ENCODE measurements around the gene ALK. TPM values are rescaled to one million over a fixed set of nuclear protein-coding genes. Genes with fewer than 3 reads are reported as not detected.

Gene ALK
- total RNA-seq, 2 donors from 2014 or later = 0.13 to 0.46 TPM

DNA sequence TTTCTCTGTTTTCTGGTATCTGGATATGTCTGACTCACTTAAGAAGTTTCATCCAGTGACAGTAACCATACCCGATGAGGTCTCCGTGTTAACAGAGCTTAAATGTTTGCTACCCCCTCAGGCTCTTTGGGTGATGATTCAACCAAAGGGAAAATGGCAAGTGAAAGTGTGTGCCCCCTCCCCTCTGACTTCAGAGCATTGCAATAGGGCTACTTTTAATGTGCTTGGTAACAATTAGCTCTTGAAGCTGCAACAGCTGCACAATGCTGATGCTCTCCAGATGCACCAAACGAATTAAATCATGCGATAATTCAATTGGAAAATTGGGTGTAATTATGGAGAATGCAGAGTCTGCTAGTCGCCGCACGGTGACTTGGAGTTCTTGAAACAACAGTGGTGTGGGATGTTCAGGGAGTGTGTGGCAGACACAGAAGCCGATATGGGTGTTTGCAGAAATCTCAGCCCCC lies 270.7 kb downstream of the ALK start:
- Histone ChIP-seq H3K4me1 (ENCODE audit: control insufficient read depth, insufficient read depth, low read length) (no peaks in the 10 kb centered on the region), H3K27ac (ENCODE audit: low read depth, low read length) (no peak overlapping the region), H3K36me3 (ENCODE audit: control insufficient read depth, insufficient read depth, low read length) (no peaks in the 10 kb centered on the region), H3K4me3 (ENCODE audit: low read length) (no peak overlapping the region), H3K9me3 (ENCODE audit: control insufficient read depth, low read length) (peaks cover 10% of the 10 kb centered on the region), H3K9ac (ENCODE audit: extremely low read depth, low read length, poor library complexity, severe bottlenecking) (no peak overlapping the region), H3K27me3 (ENCODE audit: control insufficient read depth, insufficient read depth, low read length, poor library complexity, severe bottlenecking) (no peaks in the 10 kb centered on the region)
- TF ChIP-seq CTCF (conservative IDR thresholded peaks at IDR 0.05) = no peak
- H3K4me1 Mint-ChIP-seq = no peaks in the 10 kb centered on the region
- 89 to 90% methylated on average over 8 of the region's 8 CpGs for WGBS, 2 experiments (ENCODE audit: insufficient coverage in 1 of 2, insufficient read length in 1 of 2)
- no peak overlapping the region for H3K27ac Mint-ChIP-seq
- DNase-seq = no peak
- no peaks in the 10 kb centered on the region for H3K36me3 Mint-ChIP-seq (ENCODE audit: low read depth)
- peaks cover 11% of the 10 kb centered on the region for H3K9me3 Mint-ChIP-seq
- H3K4me3 Mint-ChIP-seq = no peak overlapping the region
- peaks cover 3% of the 10 kb centered on the region for H3K27me3 Mint-ChIP-seq (ENCODE audit: insufficient read depth)

GRCh38 chr2:29644949-29645348 lies 276.4 kb downstream of the ALK start:
- Histone ChIP-seq H3K9ac (ENCODE audit: extremely low read depth, low read length, poor library complexity, severe bottlenecking) (no peak overlapping the region), H3K27me3 (ENCODE audit: control insufficient read depth, insufficient read depth, low read length, poor library complexity, severe bottlenecking) (no peaks in the 10 kb centered on the region), H3K4me3 (ENCODE audit: low read length) (no peak overlapping the region), H3K36me3 (ENCODE audit: control insufficient read depth, insufficient read depth, low read length) (no peaks in the 10 kb centered on the region), H3K27ac (ENCODE audit: low read depth, low read length) (no peak overlapping the region), H3K9me3 (ENCODE audit: control insufficient read depth, low read length) (peaks cover 10% of the 10 kb centered on the region), H3K4me1 (ENCODE audit: control insufficient read depth, insufficient read depth, low read length) (no peaks in the 10 kb centered on the region)
- no peaks in the 10 kb centered on the region for H3K36me3 Mint-ChIP-seq (ENCODE audit: low read depth)
- H3K4me3 Mint-ChIP-seq = no peak overlapping the region
- peaks cover 6% of the 10 kb centered on the region for H3K4me1 Mint-ChIP-seq
- peaks cover 11% of the 10 kb centered on the region for H3K9me3 Mint-ChIP-seq
- peaks cover 3% of the 10 kb centered on the region for H3K27me3 Mint-ChIP-seq (ENCODE audit: insufficient read depth)
- peak; percentile 46 for TF ChIP-seq CTCF (conservative IDR thresholded peaks at IDR 0.05)
- WGBS, 2 experiments (ENCODE audit: insufficient coverage in 1 of 2, insufficient read length in 1 of 2) = no CpG with 5 or more reads among the region's 1 CpG
- no peak for DNase-seq
- no peak overlapping the region for H3K27ac Mint-ChIP-seq

DNA sequence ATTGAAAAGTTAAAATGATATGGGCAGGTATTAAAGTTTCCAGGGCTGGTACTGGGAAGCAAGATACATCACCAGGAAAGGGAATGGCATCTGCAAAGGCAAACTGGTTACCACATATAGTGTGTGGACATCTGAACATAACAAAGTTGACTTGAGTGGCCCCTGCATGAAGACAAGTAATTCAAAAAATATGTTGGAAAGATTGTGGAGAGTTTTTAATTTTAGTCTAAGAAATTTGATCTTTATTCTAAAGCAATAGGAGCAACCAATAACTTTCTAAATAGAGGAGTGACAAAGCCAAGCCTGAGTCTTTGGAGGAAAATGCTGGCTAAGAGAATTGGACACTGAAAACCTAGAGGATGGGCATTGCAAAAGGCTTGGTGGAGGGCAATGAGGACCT lies 278.2 kb downstream of the ALK start:
- Histone ChIP-seq H3K4me3 (ENCODE audit: low read length) (no peak overlapping the region), H3K9ac (ENCODE audit: extremely low read depth, low read length, poor library complexity, severe bottlenecking) (no peak overlapping the region), H3K4me1 (ENCODE audit: control insufficient read depth, insufficient read depth, low read length) (no peaks in the 10 kb centered on the region), H3K27ac (ENCODE audit: low read depth, low read length) (no peak overlapping the region), H3K27me3 (ENCODE audit: control insufficient read depth, insufficient read depth, low read length, poor library complexity, severe bottlenecking) (no peaks in the 10 kb centered on the region), H3K36me3 (ENCODE audit: control insufficient read depth, insufficient read depth, low read length) (no peaks in the 10 kb centered on the region), H3K9me3 (ENCODE audit: control insufficient read depth, low read length) (no peaks in the 10 kb centered on the region)
- H3K4me3 Mint-ChIP-seq = no peak overlapping the region
- H3K27ac Mint-ChIP-seq = no peak overlapping the region
- no peaks in the 10 kb centered on the region for H3K27me3 Mint-ChIP-seq (ENCODE audit: insufficient read depth)
- H3K36me3 Mint-ChIP-seq (ENCODE audit: low read depth) = no peaks in the 10 kb centered on the region
- TF ChIP-seq CTCF (conservative IDR thresholded peaks at IDR 0.05) = no peak
- no peak for DNase-seq
- no peaks in the 10 kb centered on the region for H3K9me3 Mint-ChIP-seq
- H3K4me1 Mint-ChIP-seq = peaks cover 6% of the 10 kb centered on the region
